K562 (cell line): ENCODE measurements around the gene NDUFB8. TPM values are rescaled to one million over a fixed set of nuclear protein-coding genes. Genes with fewer than 3 reads are reported as not detected.

Source experiments
- PBX2 ChIP-seq, 2 experiments: IDR thresholded peaks in 1 of 2; conservative IDR thresholded peaks in 1 of 2; 2 replicates each; pipeline ENCODE4 v1.6.1; 2016; ENCODE audit warnings: low read depth in 2 of 2, mild to moderate bottlenecking in 1 of 2, missing compliant biosample characterization in 1 of 2, missing genetic modification characterization in 1 of 2, moderate library complexity in 1 of 2
- TCF7L2 ChIP-seq: fragments of 150-350 bp; IDR thresholded peaks from 2 replicates; pipeline ENCODE4 v1.6.1; 2016; ENCODE audit warnings: low read depth, mild to moderate bottlenecking, low read length, moderate library complexity
- ZNF133 ChIP-seq: fragments of 250-450 bp; sonication (Bioruptor Pico); IDR thresholded peaks from 2 replicates; pipeline ENCODE4 v1.4.0; 2020; ENCODE audit warnings: mild to moderate bottlenecking
- ZNF165 ChIP-seq: fragments of 250-450 bp; sonication (Bioruptor Pico); IDR thresholded peaks from 2 replicates; pipeline ENCODE4 v1.4.0; 2020; ENCODE audit warnings: borderline replicate concordance
- ZNF395 ChIP-seq: fragments of 200-800 bp; sonication (Bioruptor generic); IDR thresholded peaks from 2 replicates; pipeline ENCODE4 v1.6.1; 2017; ENCODE audit warnings: missing genetic modification characterization, missing compliant biosample characterization
- ZNF589 ChIP-seq: fragments of 200-800 bp; sonication (Bioruptor generic); IDR thresholded peaks from 2 replicates; pipeline ENCODE4 v1.6.1; 2016; ENCODE audit warnings: low read depth, missing genetic modification characterization, missing compliant biosample characterization
- ZNF609 ChIP-seq: sonication (generic); formaldehyde crosslinking; IDR thresholded peaks from 2 replicates; pipeline ENCODE4 v1.8.1; 2023; ENCODE audit warnings: missing genetic modification reagents, mild to moderate bottlenecking, borderline replicate concordance
- polyA plus RNA-seq, 8 experiments: library from polyadenylated mRNA; depleted of rRNA in 4 of 8; stranded (reverse) in 5 of 8; unstranded in 3 of 8; fragments of >200 nt; fragmentation: Nextera tagmentation in 2 of 8; fragmentation: Illumina TruSeq in 1 of 8; extraction: Ambion mirVana in 2 of 8; extraction: Trizol in 1 of 8; gene quantifications; 2 replicates each; pipeline versions ENCODE4 v1.2.1 to v1.2.3, GENCODE V29; 2011 to 2014; ENCODE audit warnings: inconsistent platforms in 1 of 8, missing spikeins in 1 of 8
- total RNA-seq, 7 experiments: library from RNA; depleted of rRNA in 6 of 7; stranded (reverse); fragments of >200 nt in 6 of 7; fragmentation: Illumina TruSeq in 2 of 7; extraction: Trizol in 2 of 7; gene quantifications; 2 replicates each; pipeline versions ENCODE4 v1.2.1 to v1.2.3, GENCODE V29; 2011 to 2021; ENCODE audit warnings: low replicate concordance in 1 of 7

The NDUFB8 gene
- total and polyA plus RNA-seq, 9 of the 15 experiments (the other 6 are each of a cell fraction or from before 2014, with no cell fraction given), result 131 to 360 (median 199) TPM

GRCh38 chr10:100510533-100511308, 18.9 kb downstream of the NDUFB8 start (continued):
- no peak for TF ChIP-seq ZNF609 (CRISPR knock-in tag)
- TF ChIP-seq TCF7L2, result no peak
- no peak for TF ChIP-seq ZNF589 (CRISPR knock-in tag)
- no peak for TF ChIP-seq ZNF133 (CRISPR knock-in tag)
- TF ChIP-seq ZNF395, result no peak
- TF ChIP-seq PBX2 (CRISPR knock-in tag; IDR thresholded peaks at IDR 0.05; ENCODE audit: low read depth), result no peak
- no peak for TF ChIP-seq PBX2 (tag; conservative IDR thresholded peaks at IDR 0.05; ENCODE audit: low read depth)
- TF ChIP-seq ZNF165, result no peak
